HTERT RPE-1 (cell line): ENCODE measurements around the gene GPD2.
"Not testable (repeated sequence)": the region's sequence is repeated elsewhere in the genome, so short reads cannot be mapped to it uniquely, and the experiment has no call there.

Source experiments
- in situ Hi-C: fragments of 300-500 bp; cut with MboI; formaldehyde crosslinking; loops from 4 replicates; pipeline ENCODE4 v1.14.3; 2020; ENCODE audit warnings: low sequenced_read_pairs

The GPD2 gene

GRCh38 chr2:156580501-156580900 is 144.3 kb downstream of the GPD2 start:
- in situ Hi-C loops = no loop called here

GRCh38 chr2:156581280-156581679 is 145.1 kb downstream of the GPD2 start:
- in situ Hi-C loops = no loop called here

GRCh38 chr2:156585457-156585856 is 149.3 kb downstream of the GPD2 start:
- in situ Hi-C loops = no loop called here

GRCh38 chr2:156586621-156587020 is 150.4 kb downstream of the GPD2 start:
- in situ Hi-C loops = no loop called here

- in situ Hi-C loops = no loop called here
Observed at GRCh38 chr2:156589381-156590079, 153.4 kb downstream of the GPD2 start.

- in situ Hi-C loops = no loop called here
Observed at GRCh38 chr2:156590085-156590739, 154.0 kb downstream of the GPD2 start.

- in situ Hi-C loops = no loop called here
Observed at GRCh38 chr2:156592809-156593593, 156.8 kb downstream of the GPD2 start.

GRCh38 chr2:156593594-156593921 is 157.4 kb downstream of the GPD2 start:
- in situ Hi-C loops = no loop called here

GRCh38 chr2:156598563-156598962 is 162.4 kb downstream of the GPD2 start:
- in situ Hi-C loops = no loop called here

- in situ Hi-C loops = no loop called here
Observed at GRCh38 chr2:156600196-156600595, 164.0 kb downstream of the GPD2 start.

- in situ Hi-C loops = no loop called here
Observed at GRCh38 chr2:156601855-156602551, 165.8 kb downstream of the GPD2 start.

- in situ Hi-C loops = no loop called here
Observed at GRCh38 chr2:156602552-156602933, 166.4 kb downstream of the GPD2 start.

GRCh38 chr2:156615836-156616322 is 179.7 kb downstream of the GPD2 start:
- in situ Hi-C loops = no loop called here

- in situ Hi-C loops = not testable (repeated sequence)
Observed at GRCh38 chr2:156618071-156618470, 181.9 kb downstream of the GPD2 start.

GRCh38 chr2:156619021-156619539 is 182.9 kb downstream of the GPD2 start:
- in situ Hi-C loops = no loop called here

- in situ Hi-C loops = no loop called here
Observed at GRCh38 chr2:156622491-156622890, 186.3 kb downstream of the GPD2 start.

GRCh38 chr2:156625360-156626170 is 189.4 kb downstream of the GPD2 start:
- in situ Hi-C loops = no loop called here

- in situ Hi-C loops = no loop called here
Observed at GRCh38 chr2:156626931-156627330, 190.8 kb downstream of the GPD2 start.

GRCh38 chr2:156630579-156631337 is 194.6 kb downstream of the GPD2 start:
- in situ Hi-C loops = no loop called here
